Measurements from ENCODE around the gene MCRIP2. TPM values are rescaled to one million over a fixed set of nuclear protein-coding genes. Genes with fewer than 3 reads are reported as not detected.

Gene MCRIP2
- total RNA-seq, 1 donor from 2014 or later, result 16.6 TPM

GRCh38 chr16:629185-629832, 12.3 kb upstream of the MCRIP2 start:
- peaks cover 20% of the 10 kb centered on the region for H3K27me3 Mint-ChIP-seq (ENCODE audit: unreplicated experiment)
- H3K27ac Mint-ChIP-seq (ENCODE audit: unreplicated experiment), result peak overlapping the region; percentile 99
- H3K9me3 Mint-ChIP-seq (ENCODE audit: unreplicated experiment), result peaks cover 14% of the 10 kb centered on the region
- H3K4me1 Mint-ChIP-seq (ENCODE audit: low read depth, unreplicated experiment), result peaks cover 18% of the 10 kb centered on the region
- no peaks in the 10 kb centered on the region for H3K36me3 Mint-ChIP-seq (ENCODE audit: unreplicated experiment)
- DNase-seq, result peak; percentile 97
- peak overlapping the region; percentile 86 for H3K4me3 Mint-ChIP-seq (ENCODE audit: unreplicated experiment)
- TF ChIP-seq CTCF (IDR thresholded peaks at IDR 0.05; ENCODE audit: partially characterized antibody, unreplicated experiment), result no peak

- no peak for TF ChIP-seq CTCF (IDR thresholded peaks at IDR 0.05; ENCODE audit: partially characterized antibody, unreplicated experiment)
- no peak for DNase-seq
- H3K9me3 Mint-ChIP-seq (ENCODE audit: unreplicated experiment), result peaks cover 14% of the 10 kb centered on the region
- peaks cover 12% of the 10 kb centered on the region for H3K4me1 Mint-ChIP-seq (ENCODE audit: low read depth, unreplicated experiment)
- peak overlapping the region; percentile 99 for H3K27ac Mint-ChIP-seq (ENCODE audit: unreplicated experiment)
- H3K27me3 Mint-ChIP-seq (ENCODE audit: unreplicated experiment), result peaks cover 19% of the 10 kb centered on the region
- H3K4me3 Mint-ChIP-seq (ENCODE audit: unreplicated experiment), result peak overlapping the region; percentile 74
- H3K36me3 Mint-ChIP-seq (ENCODE audit: unreplicated experiment), result no peaks in the 10 kb centered on the region
Measured at GRCh38 chr16:629833-630248, 11.8 kb upstream of the MCRIP2 start.

GRCh38 chr16:630249-630814, 11.3 kb upstream of the MCRIP2 start:
- Mint-ChIP-seq H3K27me3 (ENCODE audit: unreplicated experiment) (peaks cover 20% of the 10 kb centered on the region), H3K9me3 (ENCODE audit: unreplicated experiment) (peaks cover 14% of the 10 kb centered on the region), H3K36me3 (ENCODE audit: unreplicated experiment) (no peaks in the 10 kb centered on the region), H3K27ac (ENCODE audit: unreplicated experiment) (peak overlapping the region; percentile 99), H3K4me3 (ENCODE audit: unreplicated experiment) (no peak overlapping the region), H3K4me1 (ENCODE audit: low read depth, unreplicated experiment) (peaks cover 12% of the 10 kb centered on the region)
- peak; percentile 63 for DNase-seq
- no peak for TF ChIP-seq CTCF (IDR thresholded peaks at IDR 0.05; ENCODE audit: partially characterized antibody, unreplicated experiment)

GRCh38 chr16:630815-631405, 10.7 kb upstream of the MCRIP2 start, which contains the start of gene WFIKKN1:
Gene WFIKKN1, plus strand, starts transcription at chr16:630985. Its CDS starts 269 bp downstream, at chr16:631254.
- Mint-ChIP-seq H3K4me3 (ENCODE audit: unreplicated experiment) (peak within 1 kb of the TSS; percentile 74), H3K27ac (ENCODE audit: unreplicated experiment) (peak within 1 kb of the TSS; percentile 99), H3K9me3 (ENCODE audit: unreplicated experiment) (peaks cover 14% of the 10 kb centered on the region), H3K27me3 (ENCODE audit: unreplicated experiment) (peaks cover 20% of the 10 kb centered on the region), H3K36me3 (ENCODE audit: unreplicated experiment) (no peaks in the 10 kb centered on the region), H3K4me1 (ENCODE audit: low read depth, unreplicated experiment) (peaks cover 12% of the 10 kb centered on the region)
- TF ChIP-seq CTCF (IDR thresholded peaks at IDR 0.05; ENCODE audit: partially characterized antibody, unreplicated experiment), result no peak
- peak; percentile 71 for DNase-seq
